ENCODE measurements around the gene NID1.

DNA sequence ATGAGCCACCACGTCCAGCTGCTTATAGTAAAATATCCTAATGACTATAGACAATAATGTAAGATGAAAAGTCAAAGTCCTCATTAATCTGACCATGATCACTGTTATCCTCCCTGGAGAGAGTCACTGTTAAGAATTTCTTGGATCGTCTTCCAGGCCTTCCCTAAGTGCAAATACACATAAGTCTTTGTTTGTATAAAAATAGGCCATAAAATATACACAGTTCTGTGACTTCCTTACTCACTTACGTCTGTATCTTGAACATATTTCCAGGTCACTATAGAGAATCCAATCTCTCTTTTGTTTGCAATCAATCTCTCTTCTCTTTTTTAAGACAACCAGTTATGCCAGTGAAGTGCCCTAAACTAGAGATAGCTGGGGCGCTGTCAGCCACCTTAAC lies 109.1 kb downstream of the NID1 start:
- TF ChIP-seq TAF1 (IDR thresholded peaks at IDR 0.05; ENCODE audit: low read depth) (no peak), EP300 (IDR thresholded peaks at IDR 0.05; ENCODE audit: borderline replicate concordance) (no peak), NFIC (IDR thresholded peaks at IDR 0.05) (no peak), CEBPB (IDR thresholded peaks at IDR 0.05) (no peak), EGR1 (IDR thresholded peaks at IDR 0.05) (no peak), YY1 (IDR thresholded peaks at IDR 0.05; ENCODE audit: low read depth) (no peak), CREB1 (IDR thresholded peaks at IDR 0.05; ENCODE audit: low read depth) (no peak), MAX (IDR thresholded peaks at IDR 0.05) (no peak), ZBTB7A (IDR thresholded peaks at IDR 0.05; ENCODE audit: low read depth) (no peak), RAD21 (IDR thresholded peaks at IDR 0.05; ENCODE audit: low read depth) (no peak), TEAD4 (IDR thresholded peaks at IDR 0.05) (no peak)
- TF ChIP-seq, protein P1, sequence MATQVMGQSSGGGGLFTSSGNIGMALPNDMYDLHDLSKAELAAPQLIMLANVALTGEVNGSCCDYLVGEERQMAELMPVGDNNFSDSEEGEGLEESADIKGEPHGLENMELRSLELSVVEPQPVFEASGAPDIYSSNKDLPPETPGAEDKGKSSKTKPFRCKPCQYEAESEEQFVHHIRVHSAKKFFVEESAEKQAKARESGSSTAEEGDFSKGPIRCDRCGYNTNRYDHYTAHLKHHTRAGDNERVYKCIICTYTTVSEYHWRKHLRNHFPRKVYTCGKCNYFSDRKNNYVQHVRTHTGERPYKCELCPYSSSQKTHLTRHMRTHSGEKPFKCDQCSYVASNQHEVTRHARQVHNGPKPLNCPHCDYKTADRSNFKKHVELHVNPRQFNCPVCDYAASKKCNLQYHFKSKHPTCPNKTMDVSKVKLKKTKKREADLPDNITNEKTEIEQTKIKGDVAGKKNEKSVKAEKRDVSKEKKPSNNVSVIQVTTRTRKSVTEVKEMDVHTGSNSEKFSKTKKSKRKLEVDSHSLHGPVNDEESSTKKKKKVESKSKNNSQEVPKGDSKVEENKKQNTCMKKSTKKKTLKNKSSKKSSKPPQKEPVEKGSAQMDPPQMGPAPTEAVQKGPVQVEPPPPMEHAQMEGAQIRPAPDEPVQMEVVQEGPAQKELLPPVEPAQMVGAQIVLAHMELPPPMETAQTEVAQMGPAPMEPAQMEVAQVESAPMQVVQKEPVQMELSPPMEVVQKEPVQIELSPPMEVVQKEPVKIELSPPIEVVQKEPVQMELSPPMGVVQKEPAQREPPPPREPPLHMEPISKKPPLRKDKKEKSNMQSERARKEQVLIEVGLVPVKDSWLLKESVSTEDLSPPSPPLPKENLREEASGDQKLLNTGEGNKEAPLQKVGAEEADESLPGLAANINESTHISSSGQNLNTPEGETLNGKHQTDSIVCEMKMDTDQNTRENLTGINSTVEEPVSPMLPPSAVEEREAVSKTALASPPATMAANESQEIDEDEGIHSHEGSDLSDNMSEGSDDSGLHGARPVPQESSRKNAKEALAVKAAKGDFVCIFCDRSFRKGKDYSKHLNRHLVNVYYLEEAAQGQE (IDR thresholded peaks at IDR 0.05; ENCODE audit: low read depth) = no peak
- TF ChIP-seq, protein P2, sequence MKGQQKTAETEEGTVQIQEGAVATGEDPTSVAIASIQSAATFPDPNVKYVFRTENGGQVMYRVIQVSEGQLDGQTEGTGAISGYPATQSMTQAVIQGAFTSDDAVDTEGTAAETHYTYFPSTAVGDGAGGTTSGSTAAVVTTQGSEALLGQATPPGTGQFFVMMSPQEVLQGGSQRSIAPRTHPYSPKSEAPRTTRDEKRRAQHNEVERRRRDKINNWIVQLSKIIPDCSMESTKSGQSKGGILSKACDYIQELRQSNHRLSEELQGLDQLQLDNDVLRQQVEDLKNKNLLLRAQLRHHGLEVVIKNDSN (IDR thresholded peaks at IDR 0.05) = no peak
